NB4 (cell line): Measurements from ENCODE around the gene COG2.

Experiments used
- DNase-seq: peaks from one replicate; pipeline ENCODE4 v3.0.0; 2010; ENCODE audit warnings: low read depth
- H3K4me3 ChIP-seq: one replicate; pipeline ENCODE4 v1.5.1; 2011; ENCODE audit warnings: mild to moderate bottlenecking, low read depth, low read length, moderate library complexity
- CTCF ChIP-seq: IDR thresholded peaks from one replicate; pipeline ENCODE4 v1.5.1; 2012; ENCODE audit warnings: low read depth, low read length
- MAX ChIP-seq: IDR thresholded peaks from 2 replicates; pipeline ENCODE4 v1.6.1; 2011; ENCODE audit warnings: low read depth, low read length
- MYC ChIP-seq: IDR thresholded peaks from 2 replicates; pipeline ENCODE4 v1.6.1; 2011; ENCODE audit warnings: low read depth, low read length
- POLR2A ChIP-seq: IDR thresholded peaks from 2 replicates; pipeline ENCODE4 v1.6.1; 2011; ENCODE audit warnings: mild to moderate bottlenecking; ENCODE audit not compliant: insufficient read length; ENCODE audit errors: extremely low read depth

Gene COG2

DNA sequence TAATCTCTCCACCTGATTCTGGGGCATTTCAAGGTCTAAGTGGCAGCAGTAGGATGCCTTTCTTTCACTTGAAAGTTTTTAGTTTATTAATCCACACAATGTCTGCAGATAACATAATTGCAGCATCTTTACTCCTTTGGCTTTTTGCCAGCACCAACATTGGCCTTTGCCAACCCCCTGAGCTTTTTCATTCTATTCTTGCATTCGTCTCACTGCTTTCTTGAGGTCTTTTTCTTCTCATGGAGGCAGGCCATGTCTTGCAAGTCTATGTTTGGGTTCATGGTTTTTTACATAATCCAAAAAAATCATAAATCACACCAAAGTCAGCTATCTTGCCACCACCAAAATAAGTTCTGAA is 30.4 kb upstream of the COG2 start:
- TF ChIP-seq CTCF = no peak
- TF ChIP-seq POLR2A = no peak
- TF ChIP-seq MYC = no peak
- TF ChIP-seq MAX = no peak
- DNase-seq = no peak
- no peak overlapping the region for H3K4me3 ChIP-seq

DNA sequence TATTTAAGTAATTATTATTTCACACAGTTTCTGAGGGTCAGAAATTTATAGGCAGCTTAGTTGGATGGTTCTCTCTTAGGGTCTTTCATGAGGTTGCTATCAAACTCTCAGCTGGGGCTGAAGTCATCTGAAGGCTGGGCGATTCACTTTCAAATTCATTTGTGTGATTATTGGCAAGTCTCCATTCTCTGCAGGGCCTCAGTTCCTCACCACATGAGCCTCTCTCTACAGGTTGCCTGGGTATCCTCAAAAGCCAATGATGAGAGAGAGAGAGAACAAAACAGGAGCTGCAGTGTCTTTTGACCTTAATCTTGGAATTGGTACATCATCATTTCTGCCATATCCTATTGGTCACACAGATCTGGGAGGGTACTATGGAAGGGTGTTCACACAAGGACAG is 29.6 kb upstream of the COG2 start:
- H3K4me3 ChIP-seq = no peak overlapping the region
- DNase-seq = no peak
- TF ChIP-seq MAX = no peak
- TF ChIP-seq MYC = no peak
- no peak for TF ChIP-seq POLR2A
- TF ChIP-seq CTCF = no peak

- DNase-seq = no peak
- no peak overlapping the region for H3K4me3 ChIP-seq
- no peak for TF ChIP-seq CTCF
- no peak for TF ChIP-seq MAX
- no peak for TF ChIP-seq MYC
- TF ChIP-seq POLR2A = no peak
Measured at GRCh38 chr1:230614121-230614520, 28.2 kb upstream of the COG2 start.

- no peak overlapping the region for H3K4me3 ChIP-seq
- TF ChIP-seq POLR2A = no peak
- no peak for TF ChIP-seq MYC
- no peak for TF ChIP-seq CTCF
- no peak for TF ChIP-seq MAX
- DNase-seq = peak; percentile 26
Measured at GRCh38 chr1:230618537-230618936, 23.7 kb upstream of the COG2 start.

GRCh38 chr1:230620649-230621323 is 21.5 kb upstream of the COG2 start:
- TF ChIP-seq CTCF (no peak), MYC (no peak), MAX (no peak), POLR2A (no peak)
- H3K4me3 ChIP-seq = no peak overlapping the region
- no peak for DNase-seq
